Spleen (tissue), 7 donors: Measurements from ENCODE around the gene ESYT3.

ENCODE experiments used
- POLR2A ChIP-seq, 3 donors: fragments of 450-650 bp; IDR thresholded peaks; one replicate each; pipeline ENCODE4 v1.5.1; 2017; ENCODE audit warnings: antibody characterized with exemption in 3 of 3, mild to moderate bottlenecking in 1 of 3
- POLR2AphosphoS5 ChIP-seq, 3 donors: sonication (generic); formaldehyde crosslinking; IDR thresholded peaks; one replicate each; pipeline ENCODE4 v1.5.1; 2017; ENCODE audit warnings: antibody characterized with exemption in 3 of 3
- TF ChIP-seq, protein P1 (sequence below), 11 experiments: fragments of 200-600 bp in 7 of 11; fragments of 450-650 bp in 4 of 11; sonication (generic) in 4 of 11; IDR thresholded peaks in 8 of 11; conservative IDR thresholded peaks in 3 of 11; 1 replicate in 7 of 11; 2 replicates in 4 of 11; pipeline versions ENCODE4 v1.4.0 to v1.8.0; 2016 to 2021; ENCODE audit warnings: antibody characterized with exemption in 11 of 11, inconsistent platforms in 4 of 11, mild to moderate bottlenecking in 1 of 11
- donor health status: DM: no; HTN: no; CAD: no; lungs with moderate emphysema.
- donor health status: DM: no; HTN: no; CAD: no.
- donor health status: DM: no; HTN: no; CAD: no.

DNA sequence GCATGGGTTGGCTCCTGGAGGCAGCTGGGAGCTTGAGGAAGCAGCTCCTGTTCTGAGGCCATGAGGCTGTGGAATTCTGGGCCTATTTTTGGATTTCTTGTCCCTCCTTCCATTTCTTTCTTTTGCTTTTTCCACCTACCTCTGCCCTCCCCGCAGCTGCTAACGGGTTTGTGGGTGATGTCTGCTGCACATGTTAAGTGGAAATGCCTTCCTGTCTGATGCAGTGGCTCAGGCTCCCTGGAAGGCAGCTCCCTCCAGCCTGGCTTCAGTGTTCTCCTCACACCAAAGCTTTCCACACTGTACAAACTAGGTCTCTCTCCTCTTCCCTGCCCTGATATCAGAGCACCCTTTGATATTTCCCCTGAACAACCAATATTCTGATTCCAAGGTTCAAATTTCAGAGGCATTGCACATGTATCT, 33.8 kb upstream of the ESYT3 start:
- TF ChIP-seq, protein P1, sequence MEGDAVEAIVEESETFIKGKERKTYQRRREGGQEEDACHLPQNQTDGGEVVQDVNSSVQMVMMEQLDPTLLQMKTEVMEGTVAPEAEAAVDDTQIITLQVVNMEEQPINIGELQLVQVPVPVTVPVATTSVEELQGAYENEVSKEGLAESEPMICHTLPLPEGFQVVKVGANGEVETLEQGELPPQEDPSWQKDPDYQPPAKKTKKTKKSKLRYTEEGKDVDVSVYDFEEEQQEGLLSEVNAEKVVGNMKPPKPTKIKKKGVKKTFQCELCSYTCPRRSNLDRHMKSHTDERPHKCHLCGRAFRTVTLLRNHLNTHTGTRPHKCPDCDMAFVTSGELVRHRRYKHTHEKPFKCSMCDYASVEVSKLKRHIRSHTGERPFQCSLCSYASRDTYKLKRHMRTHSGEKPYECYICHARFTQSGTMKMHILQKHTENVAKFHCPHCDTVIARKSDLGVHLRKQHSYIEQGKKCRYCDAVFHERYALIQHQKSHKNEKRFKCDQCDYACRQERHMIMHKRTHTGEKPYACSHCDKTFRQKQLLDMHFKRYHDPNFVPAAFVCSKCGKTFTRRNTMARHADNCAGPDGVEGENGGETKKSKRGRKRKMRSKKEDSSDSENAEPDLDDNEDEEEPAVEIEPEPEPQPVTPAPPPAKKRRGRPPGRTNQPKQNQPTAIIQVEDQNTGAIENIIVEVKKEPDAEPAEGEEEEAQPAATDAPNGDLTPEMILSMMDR (IDR thresholded peaks at IDR 0.05 in 8 of 11, conservative IDR thresholded peaks at IDR 0.05 in 3 of 11): no peak
- TF ChIP-seq POLR2A (IDR thresholded peaks at IDR 0.05) (no peak), POLR2AphosphoS5 (IDR thresholded peaks at IDR 0.05) (no peak)
